OCI-M2 (cell line): Measurements from ENCODE around the gene KIAA1328.

ENCODE experiments used
- DNase-seq: peaks from one replicate; lab custom pipeline; 2025; ENCODE audit not compliant: unreplicated experiment; lab: John Stamatoyannopoulos, UW

KIAA1328 gene

DNA sequence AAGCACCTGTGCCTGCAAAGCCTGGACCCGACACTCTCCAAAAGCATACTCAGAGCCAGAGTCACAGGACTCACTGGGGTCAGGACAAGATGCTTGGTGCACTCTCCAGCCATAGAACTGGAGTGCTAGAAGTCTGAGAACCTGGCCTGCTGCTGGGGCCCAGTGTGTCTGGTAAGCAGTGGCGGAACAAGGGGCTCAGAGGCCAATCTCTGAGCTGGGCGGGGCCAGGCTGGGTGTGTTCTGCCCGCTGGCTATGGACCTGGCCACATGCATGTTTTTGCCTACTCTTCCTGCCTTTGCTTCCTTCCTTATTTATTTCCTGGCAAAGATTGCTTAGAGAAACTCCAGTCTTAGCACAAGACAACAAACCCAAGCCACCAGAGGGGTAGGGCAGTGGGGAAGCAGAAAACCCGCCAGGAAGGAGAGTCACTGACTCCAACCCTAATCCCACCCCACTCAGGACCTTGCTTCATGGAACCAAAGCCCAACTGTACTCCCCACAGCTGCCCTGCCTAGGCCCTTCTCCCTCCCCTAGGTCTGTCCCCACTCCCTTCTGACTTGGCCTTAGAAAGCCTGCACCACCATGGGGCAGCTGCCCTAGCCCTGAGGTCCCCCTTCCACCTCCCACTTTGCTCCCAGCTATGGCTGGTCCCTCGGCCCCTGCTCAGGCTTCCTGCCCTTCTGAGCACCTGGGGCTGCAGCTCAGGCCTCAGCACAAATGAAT, 421.1 kb downstream of the KIAA1328 start:
- DNase-seq = no peak

DNA sequence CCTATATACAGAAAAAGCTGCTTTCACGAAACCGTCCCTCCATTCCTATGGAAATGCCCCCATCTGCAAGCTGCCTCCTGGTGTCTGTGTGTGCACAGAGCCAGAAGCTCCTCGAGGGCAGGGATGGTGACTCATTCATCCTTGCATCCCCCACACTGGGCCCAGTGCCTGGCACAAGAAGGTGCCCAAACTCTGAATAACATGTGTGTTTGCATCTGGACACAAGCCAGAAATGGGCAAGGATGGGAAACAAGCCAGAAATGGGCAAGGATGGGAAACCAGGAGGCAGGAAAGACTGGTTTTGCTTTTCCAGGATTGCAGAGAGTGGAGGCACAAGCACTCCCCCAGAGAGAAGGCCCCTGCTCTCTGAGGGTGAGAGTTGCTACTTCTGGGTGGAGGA, 422.8 kb downstream of the KIAA1328 start:
- no peak for DNase-seq

DNA sequence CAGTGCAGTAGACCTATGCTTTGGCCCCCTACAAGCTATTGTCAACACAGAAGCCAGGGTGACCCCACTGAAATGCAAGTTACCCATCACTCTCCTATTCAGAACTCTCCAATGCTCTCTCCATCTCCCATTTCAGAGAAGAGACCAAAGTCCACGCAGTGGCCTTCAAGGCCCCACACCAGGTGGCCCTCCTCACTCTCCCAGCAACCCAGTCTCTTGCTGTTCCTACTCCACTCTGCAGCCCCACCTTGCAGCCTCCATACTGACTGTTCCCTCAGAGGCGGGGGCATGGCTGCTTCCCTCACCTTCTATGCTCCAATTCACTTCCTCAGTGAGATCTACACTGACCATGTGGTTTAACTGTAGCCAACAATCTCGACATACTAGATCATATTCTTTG, 423.4 kb downstream of the KIAA1328 start:
- DNase-seq = no peak

DNA sequence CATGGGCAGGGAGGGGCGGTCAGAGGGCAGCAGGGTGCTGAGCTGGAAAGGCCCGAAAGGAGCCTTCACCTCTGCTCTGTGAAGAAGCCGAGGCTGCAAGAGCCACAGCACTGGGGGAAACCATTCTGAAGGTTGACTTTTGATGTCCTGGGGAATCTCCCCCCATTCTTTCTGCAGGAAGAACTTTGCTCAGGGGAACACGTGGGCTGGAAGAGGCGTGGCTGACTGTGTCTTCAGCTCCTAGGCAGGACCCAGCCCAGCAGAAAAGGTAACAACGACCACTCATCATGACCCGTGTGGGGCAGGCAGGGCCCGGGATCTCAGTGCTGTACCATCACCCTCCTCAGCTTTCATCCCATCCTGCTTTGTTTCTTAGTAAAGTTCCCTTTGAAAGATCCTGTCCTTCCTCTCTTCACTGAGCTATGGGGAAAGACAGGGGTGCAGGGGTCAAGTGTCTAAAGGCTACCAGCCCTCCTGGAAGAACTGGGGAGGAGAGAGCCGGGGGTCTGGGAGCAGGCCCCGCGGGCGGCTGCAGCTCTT, 424.0 kb downstream of the KIAA1328 start:
- no peak for DNase-seq

DNA sequence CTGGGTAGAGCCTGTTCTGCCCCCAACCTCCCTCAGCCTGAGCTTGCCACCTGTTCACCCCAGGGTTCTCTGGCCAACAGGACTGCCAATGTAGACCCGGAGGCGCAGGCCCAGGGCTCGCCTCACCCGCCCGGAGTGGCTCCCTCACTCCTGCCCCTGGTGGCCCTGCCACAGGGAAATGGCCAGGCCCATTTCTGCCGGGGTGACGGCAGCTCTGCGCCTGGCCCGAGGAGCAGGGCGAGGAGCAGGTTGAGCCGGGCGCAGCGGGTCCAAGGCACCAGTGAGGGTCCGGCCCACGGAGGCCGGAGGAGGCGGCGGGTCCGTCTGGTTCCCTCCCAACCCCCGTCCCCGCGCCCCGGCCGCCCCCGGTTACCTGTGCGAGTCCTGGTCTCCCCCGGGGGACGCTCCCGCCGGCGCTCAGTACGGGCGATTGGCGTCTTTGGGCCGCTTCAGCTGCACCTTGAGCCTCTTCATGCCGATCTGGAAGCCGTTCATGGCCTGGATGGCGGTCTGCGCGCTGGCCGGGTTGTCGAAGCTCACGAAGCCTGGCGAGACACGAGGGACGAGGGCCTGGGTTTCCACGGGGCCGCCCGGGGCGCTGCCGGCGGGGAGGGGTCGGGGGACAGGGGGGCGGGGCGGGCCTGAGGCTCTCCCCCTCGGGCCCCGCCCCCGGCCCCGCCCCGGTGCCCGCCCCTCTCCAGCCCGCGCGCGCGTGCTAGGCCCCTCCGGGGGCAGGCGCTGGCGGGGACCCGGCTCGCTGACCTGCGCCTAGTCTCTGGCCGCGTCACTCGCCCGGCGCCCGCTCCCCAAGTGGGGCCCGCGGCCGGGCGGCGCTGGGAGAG, 424.7 kb downstream of the KIAA1328 start:
- DNase-seq = no peak

DNA sequence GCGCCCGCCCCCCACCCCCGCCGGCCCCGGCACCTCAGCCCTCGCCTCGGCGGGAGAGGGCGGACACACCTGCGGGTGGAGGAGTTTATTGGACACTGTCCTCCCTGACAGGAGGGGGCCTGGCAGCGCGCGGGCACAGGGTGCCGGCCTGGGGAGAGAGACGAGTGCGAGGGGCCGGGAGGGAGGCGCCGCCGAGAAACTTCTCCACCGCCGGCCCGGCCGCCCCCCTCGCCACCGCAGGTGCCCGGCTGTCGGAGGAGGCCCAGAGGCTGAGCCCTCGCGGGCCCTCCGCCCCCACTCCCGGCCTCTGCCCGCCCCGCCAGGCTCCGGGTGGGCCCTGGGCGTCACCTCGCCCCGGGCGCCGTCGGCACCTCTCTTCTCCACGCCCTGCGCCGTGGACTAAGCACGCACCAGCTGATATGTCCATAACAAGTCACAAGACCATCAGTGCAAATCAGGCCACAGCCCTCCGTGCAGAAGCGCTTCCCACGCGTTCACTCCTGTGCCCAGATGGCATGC, 425.4 kb downstream of the KIAA1328 start:
- no peak for DNase-seq

DNA sequence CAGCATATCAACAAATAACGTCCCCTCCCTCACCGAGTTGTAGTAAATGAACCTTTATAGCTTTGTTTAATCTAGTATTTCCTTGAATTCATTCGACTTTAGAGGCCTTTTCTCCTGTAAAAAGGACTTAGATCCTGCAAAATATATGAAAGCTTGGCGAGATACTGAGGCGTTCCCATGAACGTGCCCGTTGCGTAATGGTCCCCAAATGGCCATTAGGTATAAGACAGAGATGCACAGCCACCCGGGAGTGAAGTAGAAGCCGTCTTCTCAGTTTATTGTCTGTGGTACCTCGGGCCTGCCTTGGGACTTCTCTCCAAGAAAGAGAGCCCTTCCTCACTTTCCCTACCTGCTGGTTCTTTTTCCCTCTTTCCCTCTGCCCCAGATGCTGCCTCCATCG, 426.0 kb downstream of the KIAA1328 start:
- no peak for DNase-seq

DNA sequence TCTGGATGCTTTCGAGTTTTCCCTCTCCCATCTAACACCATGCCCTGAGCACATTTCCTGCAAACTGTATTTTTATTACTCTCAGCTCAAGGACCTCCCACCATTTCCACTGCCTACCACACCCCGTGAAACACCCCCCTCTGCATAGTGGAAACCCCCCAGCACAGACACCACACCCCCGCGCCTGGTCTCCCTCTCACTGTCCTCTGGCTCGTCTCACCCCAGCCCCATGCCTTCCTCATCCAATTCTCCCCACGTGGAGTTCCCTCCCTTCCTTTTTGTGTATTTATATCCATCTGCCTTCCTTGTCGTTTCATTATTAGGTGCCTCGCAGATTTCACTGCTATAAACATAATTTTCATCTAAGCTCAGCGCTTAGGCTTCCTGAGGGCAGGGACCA, 429.2 kb downstream of the KIAA1328 start:
- DNase-seq = no peak

DNA sequence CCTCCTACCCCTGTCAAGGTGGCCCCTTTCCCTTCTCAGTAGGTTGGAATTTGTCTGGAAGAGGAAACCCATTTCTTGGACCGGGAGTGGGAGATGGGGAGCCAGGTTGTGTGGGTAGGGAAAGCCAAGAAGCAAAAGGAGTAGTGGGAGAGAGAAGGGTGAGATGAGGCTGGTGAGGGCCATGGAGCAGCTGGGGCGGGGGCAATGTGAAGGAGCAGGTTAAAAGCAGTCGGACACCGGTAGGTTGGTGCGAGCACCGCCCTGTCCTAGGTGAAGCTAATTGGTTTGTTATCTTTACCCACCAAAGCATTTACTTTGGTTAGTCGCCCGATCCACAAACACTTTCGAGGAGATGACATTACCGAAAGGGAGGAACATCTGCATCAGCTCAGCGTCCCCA, 429.9 kb downstream of the KIAA1328 start:
- DNase-seq = no peak

DNA sequence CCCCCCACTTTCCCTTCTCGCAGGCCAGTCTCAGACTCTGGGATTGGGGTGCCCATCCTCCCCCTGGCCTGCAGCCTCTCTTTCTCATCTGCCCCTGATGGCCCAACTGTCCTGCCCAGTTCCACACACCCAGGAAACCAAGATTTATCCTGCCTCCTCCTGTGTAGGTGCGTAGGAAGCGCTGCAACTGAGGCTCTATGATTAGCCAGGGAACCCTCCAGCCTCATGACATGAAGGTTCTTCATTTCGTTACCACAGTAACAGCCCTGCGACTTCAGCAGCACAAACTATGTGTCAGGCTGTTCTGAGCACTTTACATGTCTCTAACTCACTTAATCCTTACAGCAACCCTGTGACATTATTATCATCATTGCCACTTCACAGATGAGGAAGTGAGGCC, 430.8 kb downstream of the KIAA1328 start:
- DNase-seq = no peak

DNA sequence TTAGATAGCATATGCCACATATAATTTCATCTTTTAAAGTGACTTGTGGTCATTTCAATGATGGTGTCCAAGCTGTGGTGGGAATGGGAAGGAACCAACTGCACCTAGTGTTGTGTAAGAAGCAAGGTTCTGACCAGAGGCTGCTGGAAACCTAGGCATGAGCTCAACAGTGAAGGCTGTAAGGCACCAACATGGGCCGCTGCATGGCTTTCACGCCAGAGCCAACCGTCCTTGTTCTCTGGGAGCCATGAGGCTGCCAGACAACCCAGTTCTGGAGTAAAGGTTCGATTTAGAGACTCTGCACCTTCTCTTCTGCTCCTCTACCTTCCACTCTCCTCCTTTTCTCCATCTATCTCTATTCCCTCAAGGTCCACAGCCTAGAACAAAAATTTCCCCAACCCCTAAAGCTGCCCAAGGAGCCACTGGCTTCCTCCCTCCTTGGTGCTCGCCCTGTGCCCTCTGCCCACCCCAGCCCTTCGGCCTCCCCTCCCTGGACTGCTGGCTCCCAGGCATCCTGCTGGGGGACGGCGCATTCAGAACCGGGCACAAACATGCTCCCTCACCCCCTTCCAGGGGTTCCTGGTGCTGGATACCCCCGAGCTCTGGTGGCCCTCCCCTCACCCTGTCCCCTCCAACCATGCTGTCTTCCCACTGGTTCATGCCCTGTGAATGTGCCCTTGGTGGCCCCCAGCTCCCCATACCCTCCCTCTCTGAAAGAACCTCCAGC, 431.6 kb downstream of the KIAA1328 start:
- no peak for DNase-seq

DNA sequence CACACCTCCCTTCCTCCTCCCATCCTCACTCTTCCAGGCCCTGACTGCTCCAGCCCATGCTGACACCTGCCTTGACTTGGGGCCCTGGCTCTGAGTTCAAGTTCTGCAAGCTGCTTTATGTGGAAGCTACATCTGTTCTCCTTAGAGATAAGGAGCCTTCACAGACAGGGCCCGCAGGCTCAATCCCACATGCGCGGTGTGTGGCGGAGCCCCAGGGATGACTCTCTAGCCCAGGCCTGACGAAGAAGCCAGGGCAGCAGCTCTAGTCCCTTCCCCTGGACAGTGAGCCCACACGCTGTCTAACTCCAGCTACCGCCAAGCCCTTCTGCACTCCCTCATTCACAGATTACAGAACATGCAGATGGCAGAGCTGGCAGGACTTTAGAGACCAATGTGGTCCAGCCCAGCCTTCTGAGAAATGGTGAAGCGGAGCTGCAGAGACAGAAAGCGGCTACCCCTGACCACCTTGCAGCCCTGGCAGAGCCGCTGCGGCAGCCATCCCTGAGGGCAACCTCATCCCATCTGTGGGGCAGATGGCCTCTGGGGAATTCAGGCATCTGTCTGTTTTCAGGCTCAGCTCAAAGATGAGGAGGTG, 432.4 kb downstream of the KIAA1328 start:
- no peak for DNase-seq

DNA sequence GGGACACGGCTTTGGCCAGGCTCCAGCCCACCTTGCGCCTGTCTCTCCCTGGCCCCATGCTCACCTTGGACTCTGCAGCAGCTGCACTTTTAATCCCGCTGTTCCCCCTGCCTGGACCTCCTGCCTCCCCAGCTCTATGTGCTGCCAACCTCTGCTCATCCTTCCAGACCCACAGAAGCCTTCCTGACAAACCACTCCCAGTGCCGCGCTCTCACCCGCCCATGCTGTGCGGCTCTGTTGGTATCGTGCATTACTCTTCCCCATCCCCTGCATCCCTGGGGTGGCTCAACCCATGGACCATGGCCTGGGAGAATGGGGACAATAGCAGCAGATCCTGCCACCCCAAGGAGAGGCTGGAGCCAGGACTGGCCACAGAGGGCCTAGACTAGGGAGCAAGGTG, 433.1 kb downstream of the KIAA1328 start:
- no peak for DNase-seq

DNA sequence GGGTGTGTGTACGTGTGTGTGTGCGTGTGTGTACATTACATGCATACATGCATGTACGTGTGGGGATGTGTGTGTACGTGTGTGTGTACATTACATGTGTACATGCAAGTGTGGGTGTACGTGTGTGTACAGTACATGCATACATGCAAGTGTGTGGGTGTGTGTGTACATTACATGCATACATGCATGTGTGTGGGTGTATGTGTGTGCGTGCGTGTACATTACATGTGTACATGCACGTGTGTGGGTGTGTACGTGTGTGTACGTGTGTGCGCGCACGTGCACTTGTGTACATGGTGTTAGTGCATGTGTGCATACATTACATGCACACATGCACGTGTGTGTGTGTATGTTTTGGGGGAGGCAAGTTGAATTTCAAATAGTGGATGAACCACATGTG, 436.0 kb downstream of the KIAA1328 start:
- DNase-seq = no peak

DNA sequence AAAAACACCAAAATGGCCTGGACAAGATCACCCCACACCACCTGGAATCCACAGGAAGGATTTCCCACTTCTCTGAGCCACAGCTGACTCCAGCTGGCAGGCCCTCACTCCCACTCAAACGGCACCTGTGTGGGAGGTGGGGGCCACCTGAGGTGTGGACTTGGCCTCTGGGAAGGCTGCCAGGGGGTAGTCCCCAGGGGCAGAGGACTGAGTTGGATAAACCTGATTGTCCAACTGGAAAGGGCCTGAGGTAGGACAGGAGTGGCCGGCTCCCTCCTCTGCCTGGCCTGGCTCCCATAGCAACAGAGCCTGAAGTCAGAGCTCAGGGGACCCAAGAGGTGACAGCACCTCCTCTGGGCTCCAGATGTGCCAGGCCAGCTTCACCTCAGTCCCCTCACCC, 436.5 kb downstream of the KIAA1328 start:
- DNase-seq = no peak

DNA sequence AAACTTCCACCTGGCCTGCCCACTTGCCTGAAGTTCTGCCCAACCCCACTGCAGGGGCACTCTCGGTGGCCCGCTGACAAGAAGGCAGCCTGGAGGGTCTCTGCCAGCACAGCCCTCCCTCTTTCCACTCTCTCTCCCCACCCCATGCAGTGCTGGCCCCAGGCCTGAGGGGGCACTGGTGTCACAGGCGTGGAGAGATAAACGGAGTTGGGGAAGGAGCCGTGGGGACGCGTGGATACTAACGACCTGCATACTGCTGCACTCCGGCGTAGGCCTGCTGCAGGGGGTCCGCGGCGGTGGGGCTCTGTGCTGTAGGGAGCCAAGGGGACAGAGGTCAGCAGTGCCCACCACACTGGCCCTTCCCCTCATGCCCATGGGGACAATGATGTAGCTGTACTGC, 437.4 kb downstream of the KIAA1328 start:
- no peak for DNase-seq

DNA sequence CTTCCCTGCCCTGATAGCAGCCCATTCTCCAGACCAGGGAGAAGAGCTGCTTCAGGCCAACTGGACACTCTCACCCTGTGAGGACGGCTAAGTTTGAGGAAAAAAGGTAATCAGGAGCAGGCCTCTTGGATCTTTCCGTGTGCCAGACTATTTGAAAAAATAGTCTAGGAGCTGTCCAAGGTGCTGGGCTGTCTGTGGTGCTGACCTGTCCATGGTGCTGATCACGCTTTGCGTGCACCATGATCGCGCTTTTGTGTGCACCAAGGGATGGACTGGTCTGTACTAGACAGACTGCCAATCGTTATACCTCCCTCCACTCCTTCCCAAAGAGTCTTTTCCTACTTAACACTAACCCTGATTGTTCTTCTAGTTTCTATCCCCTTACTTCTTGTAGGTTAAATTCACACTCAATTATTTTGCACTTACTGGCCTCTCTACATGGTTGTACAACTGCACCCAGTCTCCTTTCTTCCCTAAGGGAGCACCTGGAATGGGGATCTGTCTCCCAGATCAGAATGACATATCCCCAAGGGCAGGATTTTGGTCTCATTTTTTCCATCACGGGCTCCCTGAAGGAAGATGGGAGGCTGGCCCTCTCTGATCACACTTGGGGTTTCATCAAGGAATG, 441.2 kb downstream of the KIAA1328 start:
- no peak for DNase-seq

DNA sequence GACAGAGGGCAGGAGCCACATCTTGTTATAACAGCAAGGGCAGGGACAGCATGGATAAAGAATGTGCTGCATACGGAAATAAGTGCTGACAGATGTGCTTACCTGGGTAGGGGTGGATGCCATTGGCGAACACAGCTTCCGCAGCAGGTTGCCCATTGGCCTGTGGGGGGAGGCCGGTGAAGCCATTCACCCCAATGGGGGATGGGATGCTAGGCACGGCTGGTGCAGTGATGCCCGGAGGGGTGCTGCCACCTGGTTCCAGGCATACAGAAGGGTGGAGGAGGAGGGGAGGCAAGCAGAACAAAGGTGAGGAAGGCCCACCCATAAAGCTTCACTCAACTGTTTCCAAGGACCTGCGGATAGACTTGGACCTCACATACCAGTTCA, 441.7 kb downstream of the KIAA1328 start:
- no peak for DNase-seq

DNA sequence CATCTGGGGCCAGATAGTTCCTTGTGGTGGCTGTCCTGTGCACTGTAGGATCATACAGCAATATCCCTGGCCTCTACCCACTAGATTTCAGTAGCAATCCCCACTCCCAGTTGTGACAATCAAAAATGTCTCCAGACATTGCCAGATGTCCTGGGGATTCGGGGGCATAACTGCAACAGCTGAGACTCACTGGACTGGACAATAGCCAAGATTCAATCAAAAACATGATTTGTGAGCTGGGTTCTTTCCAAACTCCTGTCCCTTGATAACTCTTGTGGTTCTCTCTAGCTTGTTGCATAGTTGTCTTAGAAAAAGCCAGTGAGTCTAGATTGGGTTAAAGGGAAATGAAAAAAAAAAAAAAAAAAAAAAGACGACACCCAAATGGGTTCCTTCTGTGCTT, 443.3 kb downstream of the KIAA1328 start:
- no peak for DNase-seq

DNA sequence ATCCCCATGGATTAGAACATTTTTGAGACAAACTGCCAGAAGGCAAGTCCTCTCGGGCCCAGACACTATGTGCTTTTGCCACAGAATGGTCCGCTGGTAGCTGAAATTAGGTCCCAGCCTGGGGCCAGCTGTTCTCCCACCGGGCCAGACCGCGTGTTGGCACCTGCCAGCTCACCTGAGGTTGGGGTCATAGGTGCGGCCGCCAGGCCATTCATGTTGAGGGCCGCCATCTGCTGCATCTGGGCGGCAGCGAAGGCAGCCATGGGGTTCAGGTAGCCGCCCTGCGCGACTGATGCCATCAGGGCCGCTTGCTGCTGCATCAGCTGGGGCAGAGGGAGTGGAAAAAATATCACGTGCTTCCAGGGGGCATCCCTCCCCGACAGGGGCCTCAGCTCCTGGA, 443.9 kb downstream of the KIAA1328 start:
- no peak for DNase-seq
